ENCODE measurements around the gene JAK1.

JAK1 gene

GRCh38 chr1:64898107-64898861, 68.1 kb downstream of the JAK1 start:
- WGBS (ENCODE audit: extremely low coverage, insufficient coverage, low lambda C conversion rate) = no CpG with 5 or more reads among the region's 4 CpGs
- peak; percentile 95 for DNase-seq
- no peak overlapping the region for H3K9ac ChIP-seq (ENCODE audit: low read length)
- no peaks in the 10 kb centered on the region for H3K36me3 ChIP-seq (ENCODE audit: control insufficient read depth, insufficient read depth, low read length)
- H3K4me3 ChIP-seq (ENCODE audit: low read length) = no peak overlapping the region
- peak overlapping the region; percentile 75 for H3K27ac ChIP-seq (ENCODE audit: low read depth, low read length)
- H3K4me1 ChIP-seq (ENCODE audit: control insufficient read depth, low read depth, low read length) = peaks cover 8% of the 10 kb centered on the region
- H3K27me3 ChIP-seq (ENCODE audit: insufficient read depth, low read length, poor library complexity) = no peaks in the 10 kb centered on the region
- no peak overlapping the region for H3K56ac ChIP-seq (ENCODE audit: low read length)
- H4K5ac ChIP-seq (ENCODE audit: low read length) = no peak overlapping the region
- no peak overlapping the region for H2AK5ac ChIP-seq (ENCODE audit: low read length)
- no peak overlapping the region for H2BK5ac ChIP-seq (ENCODE audit: low read length)
- peaks cover 7% of the 10 kb centered on the region for H3K79me1 ChIP-seq (ENCODE audit: low read length)
- no peak overlapping the region for H3K23ac ChIP-seq (ENCODE audit: low read length)
- H2BK120ac ChIP-seq (ENCODE audit: low read depth, low read length) = no peak overlapping the region
- no peak overlapping the region for H3K4ac ChIP-seq (ENCODE audit: low read depth, low read length)
- no peak overlapping the region for H4K8ac ChIP-seq (ENCODE audit: low read depth, low read length)
- peak overlapping the region; percentile 18 for H3K18ac ChIP-seq (ENCODE audit: low read length)
- no peaks in the 10 kb centered on the region for H3K79me2 ChIP-seq (ENCODE audit: control insufficient read depth, insufficient read depth, low read length)
- no peak overlapping the region for H3K4me2 ChIP-seq (ENCODE audit: low read length)
- no peak overlapping the region for H2BK15ac ChIP-seq (replicated peaks; ENCODE audit: low read depth)

- Histone ChIP-seq H3K56ac (ENCODE audit: low read length) (no peak overlapping the region), H2BK15ac (replicated peaks; ENCODE audit: low read depth) (no peak overlapping the region), H4K8ac (ENCODE audit: low read depth, low read length) (no peak overlapping the region), H3K36me3 (ENCODE audit: control insufficient read depth, insufficient read depth, low read length) (no peaks in the 10 kb centered on the region), H3K79me1 (ENCODE audit: low read length) (peaks cover 7% of the 10 kb centered on the region), H3K27me3 (ENCODE audit: insufficient read depth, low read length, poor library complexity) (no peaks in the 10 kb centered on the region), H3K9ac (ENCODE audit: low read length) (no peak overlapping the region), H2BK120ac (ENCODE audit: low read depth, low read length) (no peak overlapping the region), H3K4me2 (ENCODE audit: low read length) (no peak overlapping the region), H3K18ac (ENCODE audit: low read length) (no peak overlapping the region), H3K79me2 (ENCODE audit: control insufficient read depth, insufficient read depth, low read length) (no peaks in the 10 kb centered on the region), H3K27ac (ENCODE audit: low read depth, low read length) (peak overlapping the region; percentile 71), H3K4ac (ENCODE audit: low read depth, low read length) (no peak overlapping the region), H3K23ac (ENCODE audit: low read length) (no peak overlapping the region), H4K5ac (ENCODE audit: low read length) (no peak overlapping the region), H3K4me1 (ENCODE audit: control insufficient read depth, low read depth, low read length) (peaks cover 8% of the 10 kb centered on the region), H2BK5ac (ENCODE audit: low read length) (no peak overlapping the region), H3K4me3 (ENCODE audit: low read length) (no peak overlapping the region), H2AK5ac (ENCODE audit: low read length) (no peak overlapping the region)
- DNase-seq = no peak
- no CpG with 5 or more reads among the region's 8 CpGs for WGBS (ENCODE audit: extremely low coverage, insufficient coverage, low lambda C conversion rate)
Observed at GRCh38 chr1:64896551-64896950, 69.8 kb downstream of the JAK1 start.

DNA sequence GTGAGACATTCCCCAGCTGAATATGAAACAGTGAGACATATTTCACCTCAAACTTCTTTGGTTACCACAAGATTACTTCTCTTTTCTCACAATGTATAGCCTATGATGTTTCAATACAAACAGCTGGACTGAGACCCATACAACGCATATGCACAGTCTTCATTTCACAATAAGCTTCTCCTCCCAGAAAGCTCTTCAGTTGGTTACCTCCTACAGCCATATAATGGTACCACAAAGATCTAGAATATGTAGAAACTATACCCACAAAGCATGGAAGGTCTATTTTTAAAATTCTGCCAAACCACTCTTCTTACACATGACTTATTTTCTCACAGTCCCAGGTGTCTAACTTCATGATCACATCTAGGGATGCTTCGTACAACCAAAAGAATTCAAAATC, 70.8 kb downstream of the JAK1 start:
- Histone ChIP-seq H3K27ac (ENCODE audit: low read depth, low read length) (no peak overlapping the region), H3K23ac (ENCODE audit: low read length) (no peak overlapping the region), H3K4me1 (ENCODE audit: control insufficient read depth, low read depth, low read length) (peaks cover 5% of the 10 kb centered on the region), H3K79me1 (ENCODE audit: low read length) (peaks cover 9% of the 10 kb centered on the region), H2BK5ac (ENCODE audit: low read length) (no peak overlapping the region), H3K4ac (ENCODE audit: low read depth, low read length) (no peak overlapping the region), H3K36me3 (ENCODE audit: control insufficient read depth, insufficient read depth, low read length) (no peaks in the 10 kb centered on the region), H2AK5ac (ENCODE audit: low read length) (no peak overlapping the region), H3K18ac (ENCODE audit: low read length) (no peak overlapping the region), H3K27me3 (ENCODE audit: insufficient read depth, low read length, poor library complexity) (no peaks in the 10 kb centered on the region), H2BK120ac (ENCODE audit: low read depth, low read length) (no peak overlapping the region), H3K79me2 (ENCODE audit: control insufficient read depth, insufficient read depth, low read length) (no peaks in the 10 kb centered on the region), H4K8ac (ENCODE audit: low read depth, low read length) (no peak overlapping the region), H4K5ac (ENCODE audit: low read length) (no peak overlapping the region), H3K56ac (ENCODE audit: low read length) (no peak overlapping the region), H2BK15ac (replicated peaks; ENCODE audit: low read depth) (no peak overlapping the region), H3K9ac (ENCODE audit: low read length) (no peak overlapping the region), H3K4me2 (ENCODE audit: low read length) (no peak overlapping the region), H3K4me3 (ENCODE audit: low read length) (no peak overlapping the region)
- no peak for DNase-seq
- no CpG with 5 or more reads among the region's 2 CpGs for WGBS (ENCODE audit: extremely low coverage, insufficient coverage, low lambda C conversion rate)

DNA sequence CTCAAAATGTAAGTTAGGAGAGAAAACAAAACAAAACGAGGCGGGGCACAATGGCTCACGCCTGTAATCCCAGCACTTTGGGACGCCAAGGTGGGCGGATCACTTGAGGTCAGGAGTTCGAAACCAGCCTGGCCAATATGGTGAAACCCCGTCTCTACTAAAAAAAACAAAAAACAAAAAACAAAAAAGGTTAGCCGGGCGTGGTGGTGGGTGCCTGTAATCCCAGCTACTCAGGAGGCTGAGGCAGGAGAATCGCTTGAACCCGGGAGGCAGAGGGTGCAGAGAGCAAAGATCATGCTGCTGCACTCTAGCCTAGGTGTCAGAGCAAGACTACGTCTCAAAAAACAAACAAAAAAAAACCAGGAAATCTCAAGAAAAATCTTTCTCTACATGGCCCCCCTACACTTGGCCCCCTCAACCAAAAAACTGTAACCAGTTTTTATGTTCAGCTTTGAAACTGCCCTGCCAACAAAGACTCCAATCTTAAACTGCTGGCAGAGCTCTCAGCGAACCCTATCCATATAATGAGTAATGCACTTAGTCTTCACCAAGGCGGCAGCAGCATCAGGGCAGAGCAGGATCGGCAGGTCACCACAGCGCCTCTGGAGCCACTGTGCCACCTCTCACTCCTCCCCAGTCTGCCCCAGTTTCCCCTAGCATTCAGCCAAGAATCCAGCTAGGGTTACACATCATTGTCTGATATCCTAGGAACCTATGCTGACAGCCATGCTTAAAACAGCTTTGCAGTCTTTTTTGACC, 71.7 kb downstream of the JAK1 start:
- Histone ChIP-seq H3K23ac (ENCODE audit: low read length) (peak overlapping the region; percentile 69), H3K4me3 (ENCODE audit: low read length) (no peak overlapping the region), H3K9ac (ENCODE audit: low read length) (no peak overlapping the region), H3K36me3 (ENCODE audit: control insufficient read depth, insufficient read depth, low read length) (no peaks in the 10 kb centered on the region), H4K8ac (ENCODE audit: low read depth, low read length) (no peak overlapping the region), H3K27ac (ENCODE audit: low read depth, low read length) (no peak overlapping the region), H2AK5ac (ENCODE audit: low read length) (no peak overlapping the region), H2BK120ac (ENCODE audit: low read depth, low read length) (no peak overlapping the region), H3K79me2 (ENCODE audit: control insufficient read depth, insufficient read depth, low read length) (no peaks in the 10 kb centered on the region), H3K56ac (ENCODE audit: low read length) (no peak overlapping the region), H3K27me3 (ENCODE audit: insufficient read depth, low read length, poor library complexity) (no peaks in the 10 kb centered on the region), H3K18ac (ENCODE audit: low read length) (no peak overlapping the region), H3K4ac (ENCODE audit: low read depth, low read length) (no peak overlapping the region), H3K79me1 (ENCODE audit: low read length) (peaks cover 9% of the 10 kb centered on the region), H4K5ac (ENCODE audit: low read length) (no peak overlapping the region), H3K4me2 (ENCODE audit: low read length) (no peak overlapping the region), H2BK15ac (replicated peaks; ENCODE audit: low read depth) (no peak overlapping the region), H2BK5ac (ENCODE audit: low read length) (no peak overlapping the region), H3K4me1 (ENCODE audit: control insufficient read depth, low read depth, low read length) (peaks cover 5% of the 10 kb centered on the region)
- WGBS (ENCODE audit: extremely low coverage, insufficient coverage, low lambda C conversion rate) = no CpG with 5 or more reads among the region's 16 CpGs
- DNase-seq = no peak

DNA sequence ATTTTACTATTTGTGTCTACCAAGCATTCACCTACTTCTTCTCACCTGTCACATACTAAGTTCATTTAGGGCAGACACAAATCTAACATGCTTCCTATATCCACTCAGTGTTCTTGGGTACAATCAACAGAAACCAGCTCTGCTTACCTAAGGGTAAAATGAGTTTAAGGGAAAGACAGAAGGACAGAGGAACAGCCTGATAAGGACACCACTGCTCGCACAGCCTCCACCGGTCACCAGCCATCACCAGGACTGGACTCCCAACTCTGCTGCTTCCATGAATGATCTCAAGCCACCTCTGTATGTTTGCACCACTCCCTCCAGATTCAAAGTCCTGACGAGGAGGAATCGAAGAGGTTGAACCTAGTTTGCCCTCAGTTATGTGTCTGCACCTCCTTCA, 72.4 kb downstream of the JAK1 start:
- Histone ChIP-seq H2BK120ac (ENCODE audit: low read depth, low read length) (no peak overlapping the region), H3K18ac (ENCODE audit: low read length) (no peak overlapping the region), H3K23ac (ENCODE audit: low read length) (no peak overlapping the region), H4K8ac (ENCODE audit: low read depth, low read length) (no peak overlapping the region), H3K36me3 (ENCODE audit: control insufficient read depth, insufficient read depth, low read length) (no peaks in the 10 kb centered on the region), H3K79me1 (ENCODE audit: low read length) (peaks cover 9% of the 10 kb centered on the region), H3K4me1 (ENCODE audit: control insufficient read depth, low read depth, low read length) (peaks cover 5% of the 10 kb centered on the region), H3K79me2 (ENCODE audit: control insufficient read depth, insufficient read depth, low read length) (no peaks in the 10 kb centered on the region), H3K9ac (ENCODE audit: low read length) (no peak overlapping the region), H3K56ac (ENCODE audit: low read length) (peak overlapping the region; percentile 10), H3K27me3 (ENCODE audit: insufficient read depth, low read length, poor library complexity) (no peaks in the 10 kb centered on the region), H2AK5ac (ENCODE audit: low read length) (no peak overlapping the region), H3K4me2 (ENCODE audit: low read length) (no peak overlapping the region), H3K4me3 (ENCODE audit: low read length) (no peak overlapping the region), H2BK15ac (replicated peaks; ENCODE audit: low read depth) (no peak overlapping the region), H4K5ac (ENCODE audit: low read length) (no peak overlapping the region), H3K4ac (ENCODE audit: low read depth, low read length) (no peak overlapping the region), H2BK5ac (ENCODE audit: low read length) (no peak overlapping the region), H3K27ac (ENCODE audit: low read depth, low read length) (no peak overlapping the region)
- no CpG with 5 or more reads among the region's 4 CpGs for WGBS (ENCODE audit: extremely low coverage, insufficient coverage, low lambda C conversion rate)
- DNase-seq = no peak
